Urinary bladder (tissue), 4 donors: ENCODE results near the gene POU6F2. TPM values are rescaled to one million over a fixed set of nuclear protein-coding genes. Genes with fewer than 3 reads are reported as not detected.
"Not testable (repeated sequence)": the region's sequence is repeated elsewhere in the genome, so short reads cannot be mapped to it uniquely, and the experiment has no call there.

Experiments
- DNase-seq: peaks from one replicate; pipeline ENCODE4 v3.0.0-alpha.2; 2015; ENCODE audit errors: extremely low spot score
- H3K27ac ChIP-seq: one replicate; pipeline ENCODE4 v1.5.1; 2013; ENCODE audit warnings: low read depth, mild to moderate bottlenecking, moderate library complexity
- H3K36me3 ChIP-seq: one replicate; pipeline ENCODE4 v1.6.1; 2013; ENCODE audit warnings: mild to moderate bottlenecking, moderate library complexity; ENCODE audit not compliant: insufficient read depth
- H3K4me1 ChIP-seq: one replicate; pipeline ENCODE4 v1.6.1; 2013; ENCODE audit warnings: mild to moderate bottlenecking, moderate library complexity; ENCODE audit not compliant: insufficient read depth
- H3K4me3 ChIP-seq: one replicate; pipeline ENCODE4 v1.5.1; 2013; ENCODE audit warnings: low read depth, low read length
- WGBS: extraction: QIAGEN DNeasy Blood & Tissue Kit; methylation state at CpG from one replicate; pipeline ENCODE4 v1.1.7; 2013; 5-methylcytosine and 5-hydroxymethylcytosine counted together
- polyA plus RNA-seq: library from polyadenylated mRNA; stranded (reverse); fragments of 200-250 nt; gene quantifications from one replicate; pipeline ENCODE4 v1.2.3, GENCODE V29; 2013
- total RNA-seq: library from RNA; depleted of rRNA; stranded (reverse); fragments of >200 nt; gene quantifications from one replicate; pipeline ENCODE4 v1.2.3, GENCODE V29; 2014
- donor health status: healthy with polysubstance abuse.
- donor health status: healthy.

POU6F2 gene, protein sequence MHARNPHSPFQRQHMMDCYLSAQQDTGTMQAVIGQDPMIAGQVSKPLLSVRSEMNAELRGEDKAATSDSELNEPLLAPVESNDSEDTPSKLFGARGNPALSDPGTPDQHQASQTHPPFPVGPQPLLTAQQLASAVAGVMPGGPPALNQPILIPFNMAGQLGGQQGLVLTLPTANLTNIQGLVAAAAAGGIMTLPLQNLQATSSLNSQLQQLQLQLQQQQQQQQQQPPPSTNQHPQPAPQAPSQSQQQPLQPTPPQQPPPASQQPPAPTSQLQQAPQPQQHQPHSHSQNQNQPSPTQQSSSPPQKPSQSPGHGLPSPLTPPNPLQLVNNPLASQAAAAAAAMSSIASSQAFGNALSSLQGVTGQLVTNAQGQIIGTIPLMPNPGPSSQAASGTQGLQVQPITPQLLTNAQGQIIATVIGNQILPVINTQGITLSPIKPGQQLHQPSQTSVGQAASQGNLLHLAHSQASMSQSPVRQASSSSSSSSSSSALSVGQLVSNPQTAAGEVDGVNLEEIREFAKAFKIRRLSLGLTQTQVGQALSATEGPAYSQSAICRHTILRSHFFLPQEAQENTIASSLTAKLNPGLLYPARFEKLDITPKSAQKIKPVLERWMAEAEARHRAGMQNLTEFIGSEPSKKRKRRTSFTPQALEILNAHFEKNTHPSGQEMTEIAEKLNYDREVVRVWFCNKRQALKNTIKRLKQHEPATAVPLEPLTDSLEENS
- total RNA-seq (5.0 TPM), polyA plus RNA-seq (2.1 TPM)

DNA sequence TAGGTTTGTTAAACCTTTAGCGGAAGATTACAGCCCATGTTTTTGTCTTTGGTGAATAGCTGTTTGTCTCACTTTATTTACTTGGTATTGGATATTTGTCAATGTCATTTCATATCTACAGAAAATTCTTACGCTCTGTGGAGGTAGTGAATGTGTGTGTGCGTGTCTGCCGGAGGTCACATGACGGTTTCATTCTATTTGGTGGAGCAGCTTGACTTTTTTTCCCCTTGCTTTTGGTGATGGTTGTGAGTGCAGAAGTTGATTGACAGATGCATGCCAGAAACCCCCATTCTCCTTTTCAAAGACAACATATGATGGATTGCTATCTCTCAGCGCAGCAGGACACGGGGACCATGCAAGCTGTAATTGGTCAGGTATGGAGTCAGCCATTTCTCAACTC, at the start of gene POU6F2:
TSS of gene POU6F2 (plus strand) at position 225 of the 400 bp plus-strand sequence. CDS start at position 270, 45 bp downstream.
- DNase-seq = no peak
- Histone ChIP-seq H3K36me3 (no peaks in the 10 kb centered on the region), H3K4me1 (no peaks in the 10 kb centered on the region), H3K4me3 (peak within 1 kb of the TSS; percentile 28), H3K27ac (peak within 1 kb of the TSS; percentile 7)
- WGBS = 83% methylated on average over 7 of the region's 7 CpGs

DNA sequence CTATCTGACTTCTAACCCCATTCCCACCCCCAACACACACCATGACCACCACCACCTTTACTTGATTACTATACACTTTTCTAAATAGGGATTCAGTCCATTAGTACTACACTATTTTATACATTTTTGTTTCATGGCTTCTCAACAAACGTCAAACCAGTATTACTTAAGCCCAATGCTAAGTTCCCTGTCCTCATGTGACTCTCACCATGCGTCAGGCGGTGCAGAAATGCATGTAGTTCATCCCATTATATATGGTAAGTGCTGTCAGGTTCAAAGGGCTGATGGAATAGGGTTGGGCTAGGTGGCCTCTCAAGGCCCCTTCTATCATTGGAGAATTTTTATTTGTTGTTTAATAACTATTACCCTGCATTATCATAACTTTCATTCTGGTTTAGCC, 49.2 kb upstream of the POU6F2 start:
- Histone ChIP-seq H3K27ac (no peak overlapping the region), H3K4me1 (no peaks in the 10 kb centered on the region), H3K4me3 (no peak overlapping the region), H3K36me3 (no peaks in the 10 kb centered on the region)
- no peak for DNase-seq
- 94% methylated on average over 3 of the region's 3 CpGs for WGBS

- Histone ChIP-seq H3K36me3 (no peaks in the 10 kb centered on the region), H3K27ac (no peak overlapping the region), H3K4me3 (no peak overlapping the region), H3K4me1 (no peaks in the 10 kb centered on the region)
- WGBS = 74% methylated on average over 7 of the region's 7 CpGs
- DNase-seq = no peak
These were observed 48.1 kb upstream of the POU6F2 start for GRCh38 chr7:38929460-38930171.

GRCh38 chr7:38932509-38933168, 45.1 kb upstream of the POU6F2 start:
- Histone ChIP-seq H3K27ac (no peak overlapping the region), H3K4me1 (no peaks in the 10 kb centered on the region), H3K4me3 (no peak overlapping the region), H3K36me3 (no peaks in the 10 kb centered on the region)
- 32% methylated on average over 6 of the region's 6 CpGs for WGBS
- DNase-seq = no peak

GRCh38 chr7:38934051-38934450, 43.7 kb upstream of the POU6F2 start:
- H3K36me3 ChIP-seq = no peaks in the 10 kb centered on the region
- DNase-seq = no peak
- no peak overlapping the region for H3K27ac ChIP-seq
- WGBS = 93% methylated on average over 3 of the region's 3 CpGs
- no peak overlapping the region for H3K4me3 ChIP-seq
- no peaks in the 10 kb centered on the region for H3K4me1 ChIP-seq

- Histone ChIP-seq H3K4me1 (no peaks in the 10 kb centered on the region), H3K27ac (no peak overlapping the region), H3K4me3 (no peak overlapping the region), H3K36me3 (no peaks in the 10 kb centered on the region)
- 95% methylated on average over 10 of the region's 10 CpGs for WGBS
- DNase-seq = no peak
These were observed 43.2 kb upstream of the POU6F2 start for GRCh38 chr7:38934536-38934935.

- Histone ChIP-seq H3K27ac (no peak overlapping the region), H3K4me1 (no peaks in the 10 kb centered on the region), H3K36me3 (no peaks in the 10 kb centered on the region), H3K4me3 (no peak overlapping the region)
- WGBS = 49% methylated on average over 1 of the region's 1 CpG
- no peak for DNase-seq
These were observed 41.1 kb upstream of the POU6F2 start for GRCh38 chr7:38936641-38937040.

DNA sequence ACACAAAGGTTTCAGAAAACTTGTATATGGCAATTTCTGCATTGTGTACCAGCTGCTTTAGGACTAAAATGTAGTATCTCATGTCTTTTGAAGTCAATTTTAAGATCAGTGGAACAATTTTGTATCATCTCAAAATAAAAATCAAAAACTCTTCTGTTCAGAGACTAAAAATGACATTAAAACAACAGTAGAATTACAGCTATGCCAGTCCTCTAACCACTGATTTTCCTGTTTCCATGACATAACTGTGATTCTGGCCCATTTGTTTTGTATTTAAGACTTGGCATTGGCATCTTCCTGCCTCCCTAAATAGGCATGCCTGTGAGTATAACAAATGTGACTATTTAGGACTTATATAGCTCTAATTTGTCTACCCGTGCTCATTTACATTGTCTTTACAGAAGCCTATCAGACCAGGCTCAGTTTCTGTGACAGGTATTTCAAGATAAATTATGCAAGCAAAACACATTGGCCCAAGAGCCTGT, 39.7 kb upstream of the POU6F2 start:
- no peak for DNase-seq

DNA sequence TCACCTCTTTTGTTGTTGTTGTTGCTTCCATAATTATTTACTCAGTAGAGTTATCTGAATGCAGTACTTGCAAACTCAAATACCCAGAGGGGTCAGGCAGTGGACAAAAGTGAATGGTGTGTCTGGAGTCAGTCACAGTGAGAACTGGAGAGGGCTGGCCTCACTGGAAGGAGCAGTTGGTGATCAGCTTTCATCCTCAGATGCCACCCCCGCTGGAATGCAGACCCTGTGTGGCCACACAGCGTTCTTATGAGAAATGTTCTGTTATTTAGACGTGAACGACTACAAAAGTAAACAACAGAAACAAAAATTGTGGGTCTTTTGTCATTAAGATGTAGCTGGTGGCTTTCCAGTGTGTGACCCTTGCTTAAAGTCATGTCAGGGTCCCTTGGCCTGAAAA, 39.1 kb upstream of the POU6F2 start:
- Histone ChIP-seq H3K4me1 (no peaks in the 10 kb centered on the region), H3K4me3 (no peak overlapping the region), H3K36me3 (no peaks in the 10 kb centered on the region), H3K27ac (no peak overlapping the region)
- WGBS = 72% methylated on average over 4 of the region's 4 CpGs
- no peak for DNase-seq

More for the DNA sequence above, 39.7 kb upstream of the POU6F2 start:
- H3K4me1 ChIP-seq = no peaks in the 10 kb centered on the region
- H3K27ac ChIP-seq = no peak overlapping the region
- no peaks in the 10 kb centered on the region for H3K36me3 ChIP-seq
- WGBS = 59% methylated on average over 1 of the region's 1 CpG
- H3K4me3 ChIP-seq = no peak overlapping the region

GRCh38 chr7:38940774-38941173, 36.9 kb upstream of the POU6F2 start:
- DNase-seq = no peak
- Histone ChIP-seq H3K36me3 (no peaks in the 10 kb centered on the region), H3K4me3 (no peak overlapping the region), H3K27ac (no peak overlapping the region), H3K4me1 (no peaks in the 10 kb centered on the region)
- 94% methylated on average over 3 of the region's 3 CpGs for WGBS

DNA sequence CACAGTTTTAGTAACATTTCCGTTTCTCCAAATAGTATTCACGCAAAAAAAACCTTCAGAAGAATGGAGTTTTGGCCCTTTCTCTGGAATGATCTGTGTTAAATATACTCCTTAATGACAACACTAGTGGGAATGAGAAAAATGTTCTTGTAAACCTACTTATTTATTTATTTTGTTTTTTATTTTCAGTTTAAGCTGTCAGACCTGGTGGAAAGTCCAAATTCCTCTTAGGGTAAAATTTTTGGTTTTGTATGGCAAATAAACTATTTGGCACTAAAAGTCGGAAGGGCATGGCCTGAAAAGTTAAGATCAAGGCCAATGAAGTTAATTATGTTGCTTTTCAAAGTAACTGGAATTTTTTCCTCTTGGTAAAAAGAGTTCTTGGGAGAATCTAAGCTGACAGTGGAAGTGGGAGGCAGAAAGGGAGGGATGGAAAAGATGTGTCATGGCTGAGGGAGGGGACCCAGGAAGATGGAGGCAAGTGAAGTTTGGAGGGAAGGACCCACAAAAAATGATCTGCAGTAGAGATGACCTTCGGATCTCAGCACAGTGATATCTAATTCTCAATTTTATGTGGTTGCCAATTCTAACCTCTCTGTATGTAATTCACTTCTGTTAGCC, 35.2 kb upstream of the POU6F2 start:
- H3K36me3 ChIP-seq = no peaks in the 10 kb centered on the region
- H3K4me3 ChIP-seq = no peak overlapping the region
- no peak for DNase-seq
- 65% methylated on average over 4 of the region's 4 CpGs for WGBS
- H3K27ac ChIP-seq = no peak overlapping the region
- H3K4me1 ChIP-seq = no peaks in the 10 kb centered on the region

GRCh38 chr7:38947541-38947940, 30.2 kb upstream of the POU6F2 start:
- 94% methylated on average over 4 of the region's 4 CpGs for WGBS
- not testable (repeated sequence) for H3K4me1 ChIP-seq, DNase-seq, H3K27ac ChIP-seq, H3K36me3 ChIP-seq, H3K4me3 ChIP-seq

GRCh38 chr7:38950309-38950708, 27.4 kb upstream of the POU6F2 start:
- DNase-seq = no peak
- no peaks in the 10 kb centered on the region for H3K36me3 ChIP-seq
- no peak overlapping the region for H3K4me3 ChIP-seq
- WGBS = 35% methylated on average over 1 of the region's 1 CpG
- H3K4me1 ChIP-seq = no peaks in the 10 kb centered on the region
- H3K27ac ChIP-seq = no peak overlapping the region
